K562 (cell line): Measurements from ENCODE around the gene IDH2. TPM values are rescaled to one million over a fixed set of nuclear protein-coding genes. Genes with fewer than 3 reads are reported as not detected.

ENCODE experiments used
- ETV5 ChIP-seq: sonication (generic); formaldehyde crosslinking; IDR thresholded peaks from 2 replicates; pipeline ENCODE4 v1.4.0; 2020; ENCODE audit warnings: low read depth, mild to moderate bottlenecking, missing genetic modification reagents
- ETV6 ChIP-seq, 3 experiments: fragments of 150-350 bp in 1 of 3; sonication (generic) in 1 of 3; formaldehyde crosslinking in 1 of 3; IDR thresholded peaks; 2 replicates each; pipeline versions ENCODE4 v1.6.1 to v1.8.0; 2014 to 2022; ENCODE audit warnings: borderline replicate concordance in 2 of 3, low read depth in 2 of 3, antibody characterized with exemption in 1 of 3, low read length in 1 of 3, mild to moderate bottlenecking in 1 of 3, missing genetic modification reagents in 1 of 3
- FOXP1 ChIP-seq: sonication (generic); formaldehyde crosslinking; IDR thresholded peaks from 2 replicates; pipeline ENCODE4 v1.8.0; 2022; ENCODE audit warnings: mild to moderate bottlenecking, missing genetic modification reagents
- MAFK ChIP-seq: IDR thresholded peaks from 2 replicates; pipeline ENCODE4 v1.6.1; 2011; ENCODE audit warnings: low read length, improper control_type of control experiment
- NFIC ChIP-seq: fragments of 450-650 bp; IDR thresholded peaks from 2 replicates; pipeline ENCODE4 v1.6.1; 2017; ENCODE audit warnings: mild to moderate bottlenecking, inconsistent platforms
- POLR2G ChIP-seq: fragments of 200-400 bp; formaldehyde crosslinking; IDR thresholded peaks from 2 replicates; pipeline ENCODE4 v1.6.1; 2017; ENCODE audit warnings: low read depth, mild to moderate bottlenecking, antibody characterized with exemption, low read length, moderate library complexity
- PYGO2 ChIP-seq: fragments of 450-650 bp; IDR thresholded peaks from 2 replicates; pipeline ENCODE4 v1.6.1; 2016; ENCODE audit warnings: mild to moderate bottlenecking, missing genetic modification characterization, moderate library complexity, missing compliant biosample characterization
- ZNF146 ChIP-seq: IDR thresholded peaks from one replicate; pipeline ENCODE4 v1.6.1; 2018; ENCODE audit warnings: missing compliant biosample characterization; ENCODE audit not compliant: unreplicated experiment
- ZNF197 ChIP-seq: fragments of 200-800 bp; sonication (Bioruptor generic); IDR thresholded peaks from 2 replicates; pipeline ENCODE4 v1.6.1; 2016; ENCODE audit warnings: low read depth, missing genetic modification characterization, missing compliant biosample characterization
- ZNF830 ChIP-seq: fragments of 250-450 bp; sonication (Bioruptor Pico); IDR thresholded peaks from 2 replicates; pipeline ENCODE4 v1.5.0; 2021; ENCODE audit warnings: mild to moderate bottlenecking
- polyA plus RNA-seq, 8 experiments: library from polyadenylated mRNA; depleted of rRNA in 4 of 8; stranded (reverse) in 5 of 8; unstranded in 3 of 8; fragments of >200 nt; fragmentation: Nextera tagmentation in 2 of 8; fragmentation: Illumina TruSeq in 1 of 8; extraction: Ambion mirVana in 2 of 8; extraction: Trizol in 1 of 8; gene quantifications; 2 replicates each; pipeline versions ENCODE4 v1.2.1 to v1.2.3, GENCODE V29; 2011 to 2014; ENCODE audit warnings: inconsistent platforms in 1 of 8, missing spikeins in 1 of 8
- total RNA-seq, 7 experiments: library from RNA; depleted of rRNA in 6 of 7; stranded (reverse); fragments of >200 nt in 6 of 7; fragmentation: Illumina TruSeq in 2 of 7; extraction: Trizol in 2 of 7; gene quantifications; 2 replicates each; pipeline versions ENCODE4 v1.2.1 to v1.2.3, GENCODE V29; 2011 to 2021; ENCODE audit warnings: low replicate concordance in 1 of 7
- TF ChIP-seq, protein P1 (sequence below): fragments of 450-650 bp; IDR thresholded peaks from 2 replicates; pipeline ENCODE4 v1.6.1; 2017; ENCODE audit warnings: antibody characterized with exemption, mild to moderate bottlenecking
- TF ChIP-seq, protein P2 (sequence below): fragments of 450-650 bp; IDR thresholded peaks from 2 replicates; pipeline ENCODE4 v1.6.1; 2016; ENCODE audit warnings: mild to moderate bottlenecking, moderate library complexity

The IDH2 gene
- total and polyA plus RNA-seq, 9 of the 15 experiments (the other 6 are each of a cell fraction or from before 2014, with no cell fraction given) = 0.70 to 99.9 (median 59.2) TPM

DNA sequence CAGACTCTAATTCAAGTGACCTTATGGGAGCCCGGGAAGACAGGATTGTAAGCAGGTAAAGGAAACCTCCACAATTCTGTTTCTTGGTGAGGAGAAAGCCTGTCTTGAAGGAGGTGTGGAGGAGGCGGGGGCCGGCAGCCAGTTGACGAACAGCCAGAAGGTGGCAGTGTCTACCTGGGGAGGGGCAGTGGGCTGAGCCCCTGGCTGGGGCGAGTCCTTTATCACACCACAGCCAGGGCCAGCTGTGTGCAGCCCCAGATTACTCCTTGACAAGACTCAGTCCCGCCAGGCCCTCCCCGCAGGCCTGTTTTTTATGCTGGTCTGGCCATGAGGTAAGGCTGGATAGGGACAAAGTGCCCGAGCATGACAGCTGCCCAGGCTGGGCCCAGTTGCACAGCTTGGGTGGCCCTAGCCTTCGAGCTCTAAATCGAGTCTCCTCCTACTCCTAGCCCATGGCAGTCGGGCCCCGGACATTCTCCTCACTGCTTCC is 40.9 kb upstream of the IDH2 start (continued):
- TF ChIP-seq ETV6 (IDR thresholded peaks at IDR 0.05; ENCODE audit: borderline replicate concordance in 1 of 2, low read depth in 2 of 2, low read length in 1 of 2) (0 out of 4 replicates have a peak, but pooled peaks of 1 of the 2 experiments have one; percentile 56), ETV6 (CRISPR knock-in tag; IDR thresholded peaks at IDR 0.05; ENCODE audit: borderline replicate concordance) (no peak), ZNF197 (CRISPR knock-in tag) (no peak), POLR2G (peak; percentile 75), ETV5 (CRISPR knock-in tag) (peak; percentile 55; the same call in 1 of the 2 replicates), MAFK (peak; percentile 40; the same call in 1 of the 2 replicates), ZNF830 (CRISPR knock-in tag) (no peak), ZNF146 (CRISPR knock-in tag) (no peak), FOXP1 (CRISPR knock-in tag) (no peak), NFIC (peak; percentile 87), PYGO2 (tag) (no peak)
- TF ChIP-seq, protein P1, sequence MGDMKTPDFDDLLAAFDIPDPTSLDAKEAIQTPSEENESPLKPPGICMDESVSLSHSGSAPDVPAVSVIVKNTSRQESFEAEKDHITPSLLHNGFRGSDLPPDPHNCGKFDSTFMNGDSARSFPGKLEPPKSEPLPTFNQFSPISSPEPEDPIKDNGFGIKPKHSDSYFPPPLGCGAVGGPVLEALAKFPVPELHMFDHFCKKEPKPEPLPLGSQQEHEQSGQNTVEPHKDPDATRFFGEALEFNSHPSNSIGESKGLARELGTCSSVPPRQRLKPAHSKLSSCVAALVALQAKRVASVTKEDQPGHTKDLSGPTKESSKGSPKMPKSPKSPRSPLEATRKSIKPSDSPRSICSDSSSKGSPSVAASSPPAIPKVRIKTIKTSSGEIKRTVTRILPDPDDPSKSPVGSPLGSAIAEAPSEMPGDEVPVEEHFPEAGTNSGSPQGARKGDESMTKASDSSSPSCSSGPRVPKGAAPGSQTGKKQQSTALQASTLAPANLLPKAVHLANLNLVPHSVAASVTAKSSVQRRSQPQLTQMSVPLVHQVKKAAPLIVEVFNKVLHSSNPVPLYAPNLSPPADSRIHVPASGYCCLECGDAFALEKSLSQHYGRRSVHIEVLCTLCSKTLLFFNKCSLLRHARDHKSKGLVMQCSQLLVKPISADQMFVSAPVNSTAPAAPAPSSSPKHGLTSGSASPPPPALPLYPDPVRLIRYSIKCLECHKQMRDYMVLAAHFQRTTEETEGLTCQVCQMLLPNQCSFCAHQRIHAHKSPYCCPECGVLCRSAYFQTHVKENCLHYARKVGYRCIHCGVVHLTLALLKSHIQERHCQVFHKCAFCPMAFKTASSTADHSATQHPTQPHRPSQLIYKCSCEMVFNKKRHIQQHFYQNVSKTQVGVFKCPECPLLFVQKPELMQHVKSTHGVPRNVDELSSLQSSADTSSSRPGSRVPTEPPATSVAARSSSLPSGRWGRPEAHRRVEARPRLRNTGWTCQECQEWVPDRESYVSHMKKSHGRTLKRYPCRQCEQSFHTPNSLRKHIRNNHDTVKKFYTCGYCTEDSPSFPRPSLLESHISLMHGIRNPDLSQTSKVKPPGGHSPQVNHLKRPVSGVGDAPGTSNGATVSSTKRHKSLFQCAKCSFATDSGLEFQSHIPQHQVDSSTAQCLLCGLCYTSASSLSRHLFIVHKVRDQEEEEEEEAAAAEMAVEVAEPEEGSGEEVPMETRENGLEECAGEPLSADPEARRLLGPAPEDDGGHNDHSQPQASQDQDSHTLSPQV = peak; percentile 97
- TF ChIP-seq, protein P2, sequence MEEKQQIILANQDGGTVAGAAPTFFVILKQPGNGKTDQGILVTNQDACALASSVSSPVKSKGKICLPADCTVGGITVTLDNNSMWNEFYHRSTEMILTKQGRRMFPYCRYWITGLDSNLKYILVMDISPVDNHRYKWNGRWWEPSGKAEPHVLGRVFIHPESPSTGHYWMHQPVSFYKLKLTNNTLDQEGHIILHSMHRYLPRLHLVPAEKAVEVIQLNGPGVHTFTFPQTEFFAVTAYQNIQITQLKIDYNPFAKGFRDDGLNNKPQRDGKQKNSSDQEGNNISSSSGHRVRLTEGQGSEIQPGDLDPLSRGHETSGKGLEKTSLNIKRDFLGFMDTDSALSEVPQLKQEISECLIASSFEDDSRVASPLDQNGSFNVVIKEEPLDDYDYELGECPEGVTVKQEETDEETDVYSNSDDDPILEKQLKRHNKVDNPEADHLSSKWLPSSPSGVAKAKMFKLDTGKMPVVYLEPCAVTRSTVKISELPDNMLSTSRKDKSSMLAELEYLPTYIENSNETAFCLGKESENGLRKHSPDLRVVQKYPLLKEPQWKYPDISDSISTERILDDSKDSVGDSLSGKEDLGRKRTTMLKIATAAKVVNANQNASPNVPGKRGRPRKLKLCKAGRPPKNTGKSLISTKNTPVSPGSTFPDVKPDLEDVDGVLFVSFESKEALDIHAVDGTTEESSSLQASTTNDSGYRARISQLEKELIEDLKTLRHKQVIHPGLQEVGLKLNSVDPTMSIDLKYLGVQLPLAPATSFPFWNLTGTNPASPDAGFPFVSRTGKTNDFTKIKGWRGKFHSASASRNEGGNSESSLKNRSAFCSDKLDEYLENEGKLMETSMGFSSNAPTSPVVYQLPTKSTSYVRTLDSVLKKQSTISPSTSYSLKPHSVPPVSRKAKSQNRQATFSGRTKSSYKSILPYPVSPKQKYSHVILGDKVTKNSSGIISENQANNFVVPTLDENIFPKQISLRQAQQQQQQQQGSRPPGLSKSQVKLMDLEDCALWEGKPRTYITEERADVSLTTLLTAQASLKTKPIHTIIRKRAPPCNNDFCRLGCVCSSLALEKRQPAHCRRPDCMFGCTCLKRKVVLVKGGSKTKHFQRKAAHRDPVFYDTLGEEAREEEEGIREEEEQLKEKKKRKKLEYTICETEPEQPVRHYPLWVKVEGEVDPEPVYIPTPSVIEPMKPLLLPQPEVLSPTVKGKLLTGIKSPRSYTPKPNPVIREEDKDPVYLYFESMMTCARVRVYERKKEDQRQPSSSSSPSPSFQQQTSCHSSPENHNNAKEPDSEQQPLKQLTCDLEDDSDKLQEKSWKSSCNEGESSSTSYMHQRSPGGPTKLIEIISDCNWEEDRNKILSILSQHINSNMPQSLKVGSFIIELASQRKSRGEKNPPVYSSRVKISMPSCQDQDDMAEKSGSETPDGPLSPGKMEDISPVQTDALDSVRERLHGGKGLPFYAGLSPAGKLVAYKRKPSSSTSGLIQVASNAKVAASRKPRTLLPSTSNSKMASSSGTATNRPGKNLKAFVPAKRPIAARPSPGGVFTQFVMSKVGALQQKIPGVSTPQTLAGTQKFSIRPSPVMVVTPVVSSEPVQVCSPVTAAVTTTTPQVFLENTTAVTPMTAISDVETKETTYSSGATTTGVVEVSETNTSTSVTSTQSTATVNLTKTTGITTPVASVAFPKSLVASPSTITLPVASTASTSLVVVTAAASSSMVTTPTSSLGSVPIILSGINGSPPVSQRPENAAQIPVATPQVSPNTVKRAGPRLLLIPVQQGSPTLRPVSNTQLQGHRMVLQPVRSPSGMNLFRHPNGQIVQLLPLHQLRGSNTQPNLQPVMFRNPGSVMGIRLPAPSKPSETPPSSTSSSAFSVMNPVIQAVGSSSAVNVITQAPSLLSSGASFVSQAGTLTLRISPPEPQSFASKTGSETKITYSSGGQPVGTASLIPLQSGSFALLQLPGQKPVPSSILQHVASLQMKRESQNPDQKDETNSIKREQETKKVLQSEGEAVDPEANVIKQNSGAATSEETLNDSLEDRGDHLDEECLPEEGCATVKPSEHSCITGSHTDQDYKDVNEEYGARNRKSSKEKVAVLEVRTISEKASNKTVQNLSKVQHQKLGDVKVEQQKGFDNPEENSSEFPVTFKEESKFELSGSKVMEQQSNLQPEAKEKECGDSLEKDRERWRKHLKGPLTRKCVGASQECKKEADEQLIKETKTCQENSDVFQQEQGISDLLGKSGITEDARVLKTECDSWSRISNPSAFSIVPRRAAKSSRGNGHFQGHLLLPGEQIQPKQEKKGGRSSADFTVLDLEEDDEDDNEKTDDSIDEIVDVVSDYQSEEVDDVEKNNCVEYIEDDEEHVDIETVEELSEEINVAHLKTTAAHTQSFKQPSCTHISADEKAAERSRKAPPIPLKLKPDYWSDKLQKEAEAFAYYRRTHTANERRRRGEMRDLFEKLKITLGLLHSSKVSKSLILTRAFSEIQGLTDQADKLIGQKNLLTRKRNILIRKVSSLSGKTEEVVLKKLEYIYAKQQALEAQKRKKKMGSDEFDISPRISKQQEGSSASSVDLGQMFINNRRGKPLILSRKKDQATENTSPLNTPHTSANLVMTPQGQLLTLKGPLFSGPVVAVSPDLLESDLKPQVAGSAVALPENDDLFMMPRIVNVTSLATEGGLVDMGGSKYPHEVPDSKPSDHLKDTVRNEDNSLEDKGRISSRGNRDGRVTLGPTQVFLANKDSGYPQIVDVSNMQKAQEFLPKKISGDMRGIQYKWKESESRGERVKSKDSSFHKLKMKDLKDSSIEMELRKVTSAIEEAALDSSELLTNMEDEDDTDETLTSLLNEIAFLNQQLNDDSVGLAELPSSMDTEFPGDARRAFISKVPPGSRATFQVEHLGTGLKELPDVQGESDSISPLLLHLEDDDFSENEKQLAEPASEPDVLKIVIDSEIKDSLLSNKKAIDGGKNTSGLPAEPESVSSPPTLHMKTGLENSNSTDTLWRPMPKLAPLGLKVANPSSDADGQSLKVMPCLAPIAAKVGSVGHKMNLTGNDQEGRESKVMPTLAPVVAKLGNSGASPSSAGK = peak; percentile 85
